ENCODE results near the gene STX17.

GRCh38 chr9:99867536-99867935 lies 38.9 kb upstream of the STX17 start:
- TF ChIP-seq JUN (IDR thresholded peaks at IDR 0.05; ENCODE audit: borderline replicate concordance, insufficient read depth, insufficient read length, low read depth) (no peak), POLR2A (IDR thresholded peaks at IDR 0.05; ENCODE audit: low read depth, low read length) (no peak), CTCF (IDR thresholded peaks at IDR 0.05; ENCODE audit: extremely low read depth in 1 of 2, insufficient read depth in 1 of 2, low read depth in 1 of 2, low read length in 2 of 2) (no peak)
